Liver (tissue), 9 donors: ENCODE results near the gene ZNF839. TPM values are rescaled to one million over a fixed set of nuclear protein-coding genes. Genes with fewer than 3 reads are reported as not detected.

ENCODE experiments used
- DNase-seq: peaks from one replicate; pipeline ENCODE4 v3.0.0-alpha.2; 2017; ENCODE audit warnings: low spot score
- H3K27ac ChIP-seq, 2 donors: one replicate each; pipeline ENCODE4 v1.7.0; 2013; ENCODE audit warnings: inconsistent platforms in 2 of 2, low read length in 2 of 2, control low read depth in 1 of 2, low read depth in 1 of 2, mild to moderate bottlenecking in 1 of 2
- H3K27me3 ChIP-seq, 4 donors: one replicate each; pipeline versions ENCODE4 v1.6.1 to v1.7.0; 2013; ENCODE audit warnings: low read length in 3 of 4, inconsistent platforms in 1 of 4, mild to moderate bottlenecking in 1 of 4, moderate library complexity in 1 of 4; ENCODE audit not compliant: control insufficient read depth in 4 of 4, insufficient read depth in 4 of 4
- H3K36me3 ChIP-seq, 4 donors: one replicate each; pipeline versions ENCODE4 v1.6.1 to v1.7.0; 2013; ENCODE audit warnings: low read length in 3 of 4, mild to moderate bottlenecking in 3 of 4, low read depth in 1 of 4, moderate library complexity in 1 of 4; ENCODE audit not compliant: control insufficient read depth in 4 of 4, insufficient read depth in 3 of 4
- H3K4me1 ChIP-seq, 4 donors: one replicate each; pipeline versions ENCODE4 v1.6.1 to v1.7.0; 2013; ENCODE audit warnings: low read length in 3 of 4, mild to moderate bottlenecking in 3 of 4, moderate library complexity in 1 of 4; ENCODE audit not compliant: control insufficient read depth in 4 of 4, insufficient read depth in 4 of 4
- H3K4me3 ChIP-seq, 3 donors: one replicate each; pipeline versions ENCODE4 v1.6.1 to v1.7.0; 2013; ENCODE audit warnings: low read length in 3 of 3, control low read depth in 1 of 3, low read depth in 1 of 3, mild to moderate bottlenecking in 1 of 3
- H3K9ac ChIP-seq, 2 donors: one replicate each; pipeline ENCODE4 v1.7.0; 2013; ENCODE audit warnings: low read length in 2 of 2, mild to moderate bottlenecking in 2 of 2, moderate library complexity in 2 of 2, control low read depth in 1 of 2, low read depth in 1 of 2
- H3K9me3 ChIP-seq, 4 donors: one replicate each; pipeline versions ENCODE4 v1.6.1 to v1.7.0; 2013; ENCODE audit warnings: low read length in 3 of 4; ENCODE audit not compliant: control insufficient read depth in 4 of 4
- ATF3 ChIP-seq: IDR thresholded peaks from 2 replicates; pipeline ENCODE4 v1.6.1; 2016; ENCODE audit warnings: antibody characterized with exemption
- CTCF ChIP-seq: fragments of 150-350 bp; IDR thresholded peaks from 2 replicates; pipeline ENCODE4 v1.5.1; 2017; ENCODE audit warnings: improper control_type of control experiment, low read depth, low read length; ENCODE audit not compliant: missing input control
- EGR1 ChIP-seq, 2 donors: IDR thresholded peaks; 2 replicates each; pipeline ENCODE4 v1.6.1; 2016 to 2018; ENCODE audit warnings: antibody characterized with exemption in 2 of 2, low read depth in 2 of 2
- FOXA1 ChIP-seq: IDR thresholded peaks from 2 replicates; pipeline ENCODE4 v1.6.1; 2016; ENCODE audit warnings: antibody characterized with exemption
- FOXA2 ChIP-seq: IDR thresholded peaks from 2 replicates; pipeline ENCODE4 v1.6.1; 2016; ENCODE audit warnings: antibody characterized with exemption
- GABPA ChIP-seq, 2 donors: IDR thresholded peaks in 1 of 2; conservative IDR thresholded peaks in 1 of 2; 2 replicates each; pipeline ENCODE4 v1.6.1; 2016; ENCODE audit warnings: antibody characterized with exemption in 2 of 2, mild to moderate bottlenecking in 1 of 2, moderate library complexity in 1 of 2
- HNF4A ChIP-seq, 2 donors: conservative IDR thresholded peaks; 2 replicates each; pipeline ENCODE4 v1.6.1; 2016; ENCODE audit warnings: antibody characterized with exemption in 2 of 2, mild to moderate bottlenecking in 2 of 2
- JUND ChIP-seq, 2 donors: IDR thresholded peaks; 2 replicates each; pipeline ENCODE4 v1.6.1; 2016; ENCODE audit warnings: antibody characterized with exemption in 2 of 2
- MAX ChIP-seq: IDR thresholded peaks from 2 replicates; pipeline ENCODE4 v1.6.1; 2016; ENCODE audit warnings: antibody characterized with exemption
- NR2F2 ChIP-seq: IDR thresholded peaks from 2 replicates; pipeline ENCODE4 v1.6.1; 2016; ENCODE audit warnings: antibody characterized with exemption
- RAD21 ChIP-seq, 2 donors: IDR thresholded peaks; 2 replicates each; pipeline ENCODE4 v1.6.1; 2016; ENCODE audit warnings: antibody characterized with exemption in 2 of 2, mild to moderate bottlenecking in 2 of 2
- REST ChIP-seq: IDR thresholded peaks from 2 replicates; pipeline ENCODE4 v1.6.1; 2016; ENCODE audit warnings: antibody characterized with exemption, mild to moderate bottlenecking
- RXRA ChIP-seq, 2 donors: IDR thresholded peaks; 2 replicates each; pipeline ENCODE4 v1.6.1; 2017 to 2018; ENCODE audit warnings: antibody characterized with exemption in 2 of 2, mild to moderate bottlenecking in 1 of 2
- SP1 ChIP-seq: IDR thresholded peaks from 2 replicates; pipeline ENCODE4 v1.6.1; 2018; ENCODE audit warnings: antibody characterized with exemption, mild to moderate bottlenecking
- TAF1 ChIP-seq: conservative IDR thresholded peaks from 2 replicates; pipeline ENCODE4 v1.6.1; 2016; ENCODE audit warnings: antibody characterized with exemption, mild to moderate bottlenecking
- YY1 ChIP-seq: IDR thresholded peaks from 2 replicates; pipeline ENCODE4 v1.6.1; 2016; ENCODE audit warnings: antibody characterized with exemption, mild to moderate bottlenecking
- WGBS: extraction: QIAGEN DNeasy Blood & Tissue Kit; methylation state at CpG from one replicate; pipeline ENCODE4 v1.1.7; 2013; 5-methylcytosine and 5-hydroxymethylcytosine counted together
- polyA plus RNA-seq, 2 donors: library from polyadenylated mRNA; stranded (reverse) in 1 of 2; unstranded in 1 of 2; fragments of 200-250 nt in 1 of 2; fragments of >200 nt in 1 of 2; fragmentation: Nextera tagmentation in 1 of 2; extraction: Ambion mirVana in 1 of 2; gene quantifications; one replicate each; pipeline versions ENCODE4 v1.2.1 to v1.2.3, GENCODE V29; 2013 to 2015
- total RNA-seq, 2 donors: library from RNA; depleted of rRNA; stranded (reverse); fragments of >200 nt; gene quantifications; one replicate each; pipeline ENCODE4 v1.2.3, GENCODE V29; 2014
- donor health status: healthy.
- donor health status: healthy.
- donor health status: healthy.
- donor health status: healthy.
- donor health status: healthy.

The ZNF839 gene
- total and polyA plus RNA-seq, 4 donors = 3.1 to 5.6 (median 4.3) TPM

GRCh38 chr14:102360388-102360787 lies 40.8 kb downstream of the ZNF839 start:
- H3K9ac ChIP-seq = no peak overlapping the region
- 97% methylated on average over 3 of the region's 3 CpGs for WGBS
- no peak for DNase-seq

More at GRCh38 chr14:102360388-102360787, 40.8 kb downstream of the ZNF839 start:
- H3K9me3 ChIP-seq = no peaks in the 10 kb centered on the region
- no peak overlapping the region for H3K4me3 ChIP-seq
- H3K27ac ChIP-seq = no peak overlapping the region
- H3K36me3 ChIP-seq = peaks cover 4 to 26% (median 20%) of the 10 kb centered on the region in 4 donors
- H3K4me1 ChIP-seq = peaks cover 6 to 19% (median 16%) of the 10 kb centered on the region in 4 donors
- TF ChIP-seq ATF3 (no peak), RXRA (IDR thresholded peaks at IDR 0.05) (no peak), GABPA (IDR thresholded peaks at IDR 0.05 in 1 of 2, conservative IDR thresholded peaks at IDR 0.05 in 1 of 2) (no peak), MAX (no peak), NR2F2 (no peak), YY1 (no peak), REST (no peak), EGR1 (IDR thresholded peaks at IDR 0.05; ENCODE audit: low read depth in 2 of 2) (no peak), SP1 (no peak), FOXA2 (no peak), RAD21 (IDR thresholded peaks at IDR 0.05) (no peak), TAF1 (no peak), HNF4A (conservative IDR thresholded peaks at IDR 0.05) (no peak), FOXA1 (no peak), JUND (IDR thresholded peaks at IDR 0.05) (no peak), CTCF (no peak)
- H3K27me3 ChIP-seq = no peaks in the 10 kb centered on the region
